Myometrial cell (primary cell): ENCODE data around the gene PTPMT1. TPM values are rescaled to one million over a fixed set of nuclear protein-coding genes. Genes with fewer than 3 reads are reported as not detected.

Source experiments
- total RNA-seq: library from RNA; depleted of rRNA; stranded (reverse); fragments of >200 nt; gene quantifications from 2 replicates; pipeline ENCODE4 v1.2.3, GENCODE V29; 2015

PTPMT1 gene
- total RNA-seq = 120 and 148 TPM in 2 replicates

GRCh38 chr11:47565340-47566148 lies at the start of gene PTPMT1:
Gene PTPMT1, plus strand, starts transcription at chr11:47565599. Its CDS starts 24 bp downstream, at chr11:47565623.

GRCh38 chr11:47552566-47553405 lies 12.6 kb upstream of the PTPMT1 start, which contains the start of gene CELF1:
Gene CELF1, minus strand, starts transcription at chr11:47553132. Its CDS starts 53,609 bp downstream, at chr11:47499523.

GRCh38 chr11:47578524-47579494 lies 13.4 kb downstream of the PTPMT1 start, which contains the start of the genes KBTBD4 and NDUFS3:
Gene KBTBD4, minus strand, starts transcription at chr11:47578970. Its CDS starts 19 bp downstream, at chr11:47578951.
Gene NDUFS3, plus strand, starts transcription at chr11:47579074. Its CDS starts 18 bp downstream, at chr11:47579092.

GRCh38 chr11:47586098-47586855 lies 20.9 kb downstream of the PTPMT1 start, which contains the start of gene FAM180B:
Gene FAM180B, plus strand, starts transcription at chr11:47586678. Its CDS starts 91 bp downstream, at chr11:47586769.

GRCh38 chr11:47593934-47594855 lies 28.8 kb downstream of the PTPMT1 start, which contains the start of gene C1QTNF4:
Gene C1QTNF4, minus strand, starts transcription at chr11:47594411. Its CDS starts 3,601 bp downstream, at chr11:47590810.

Other genes starting within 250 kb of the PTPMT1 start
- gene MYBPC3, start 212.9 kb upstream of the PTPMT1 start, total RNA-seq = not detected in 2 replicates
- not detected in 2 replicates for gene SPI1, start 187.1 kb upstream of the PTPMT1 start, total RNA-seq
- gene SLC39A13, start 157.0 kb upstream of the PTPMT1 start, total RNA-seq = 157 and 162 TPM in 2 replicates
- 258 and 272 TPM in 2 replicates for gene PSMC3, start 139.2 kb upstream of the PTPMT1 start, total RNA-seq
- gene RAPSN, start 116.5 kb upstream of the PTPMT1 start, total RNA-seq = 0.18 TPM in 1 of 2 replicates, not detected in the other
- gene CELF1, start 12.5 kb upstream of the PTPMT1 start, total RNA-seq = 60.5 and 101 TPM in 2 replicates
- 22.9 and 28.3 TPM in 2 replicates for gene KBTBD4, start 13.4 kb downstream of the PTPMT1 start, total RNA-seq
- gene NDUFS3, start 13.5 kb downstream of the PTPMT1 start, total RNA-seq = 82.4 and 101 TPM in 2 replicates
- not detected in 2 replicates for gene FAM180B, start 21.1 kb downstream of the PTPMT1 start, total RNA-seq
- 2.6 and 3.2 TPM in 2 replicates for gene C1QTNF4, start 28.8 kb downstream of the PTPMT1 start, total RNA-seq
- gene MTCH2, start 77.0 kb downstream of the PTPMT1 start, total RNA-seq = 117 TPM in 2 replicates
- 0.86 and 10.3 TPM in 2 replicates for gene AGBL2, start 149.8 kb downstream of the PTPMT1 start, total RNA-seq
- 11.2 and 38.1 TPM in 2 replicates for gene FNBP4, start 201.7 kb downstream of the PTPMT1 start, total RNA-seq